ENCODE results near the gene MORN5. TPM values are rescaled to one million over a fixed set of nuclear protein-coding genes. Genes with fewer than 3 reads are reported as not detected.

Gene MORN5
- polyA plus RNA-seq, 3 donors from 2014 or later: not detected

GRCh38 chr9:122213102-122213588 lies 53.4 kb downstream of the MORN5 start:
- Mint-ChIP-seq H3K4me3 (peak overlapping the region; percentile 57 to 71 (median 64)), H3K27ac (no peak overlapping the region), H3K36me3 (no peaks in the 10 kb centered on the region), H3K27me3 (ENCODE audit: low read depth in 3 of 3) (peaks cover 14 to 36% (median 16%) of the 10 kb centered on the region in 3 donors), H3K4me1 (peaks cover 8 to 11% of the 10 kb centered on the region in 2 donors), H3K9me3 (no peaks in the 10 kb centered on the region)
- no peak for DNase-seq

- H3K27me3 Mint-ChIP-seq (ENCODE audit: low read depth in 3 of 3): peaks cover 20 to 39% (median 20%) of the 10 kb centered on the region in 3 donors
- peaks cover 0 to 1% (median 0%) of the 10 kb centered on the region in 6 donors for H3K9me3 Mint-ChIP-seq
- peaks cover 14 to 16% of the 10 kb centered on the region in 2 donors for H3K4me1 Mint-ChIP-seq
- H3K36me3 Mint-ChIP-seq: no peaks in the 10 kb centered on the region
- H3K4me3 Mint-ChIP-seq: peak overlapping the region; percentile 71 to 79 (median 72)
- DNase-seq: peak; percentile 22 to 31 (median 24)
- H3K27ac Mint-ChIP-seq: no peak overlapping the region
Observed at GRCh38 chr9:122213589-122214413, 54.1 kb downstream of the MORN5 start.

- H3K27me3 Mint-ChIP-seq (ENCODE audit: low read depth in 3 of 3): peaks cover 22 to 43% (median 25%) of the 10 kb centered on the region in 3 donors
- H3K4me3 Mint-ChIP-seq: peak overlapping the region; percentile 71 to 79 (median 72)
- DNase-seq: no peak
- no peak overlapping the region for H3K27ac Mint-ChIP-seq
- H3K9me3 Mint-ChIP-seq: peaks cover 0 to 1% (median 0%) of the 10 kb centered on the region in 6 donors
- H3K4me1 Mint-ChIP-seq: peaks cover 17 to 19% of the 10 kb centered on the region in 2 donors
- H3K36me3 Mint-ChIP-seq: no peaks in the 10 kb centered on the region
Observed at GRCh38 chr9:122214507-122214906, 54.8 kb downstream of the MORN5 start.

- no peaks in the 10 kb centered on the region for H3K36me3 Mint-ChIP-seq
- H3K9me3 Mint-ChIP-seq: peaks cover 0 to 1% (median 0%) of the 10 kb centered on the region in 6 donors
- H3K4me3 Mint-ChIP-seq: no peak overlapping the region
- H3K27ac Mint-ChIP-seq: no peak overlapping the region
- peaks cover 19 to 20% of the 10 kb centered on the region in 2 donors for H3K4me1 Mint-ChIP-seq
- peaks cover 26 to 49% (median 30%) of the 10 kb centered on the region in 3 donors for H3K27me3 Mint-ChIP-seq (ENCODE audit: low read depth in 3 of 3)
- no peak for DNase-seq
Observed at GRCh38 chr9:122215663-122216062, 56.0 kb downstream of the MORN5 start.

- Mint-ChIP-seq H3K4me3 (no peak overlapping the region), H3K27me3 (ENCODE audit: low read depth in 3 of 3) (peaks cover 25 to 48% (median 32%) of the 10 kb centered on the region in 3 donors), H3K27ac (no peak overlapping the region), H3K9me3 (peaks cover 0 to 1% (median 0%) of the 10 kb centered on the region in 6 donors), H3K4me1 (peaks cover 19 to 20% of the 10 kb centered on the region in 2 donors), H3K36me3 (no peaks in the 10 kb centered on the region)
- no peak for DNase-seq
Observed at GRCh38 chr9:122216138-122216797, 56.6 kb downstream of the MORN5 start.

- Mint-ChIP-seq H3K4me1 (peaks cover 19 to 20% of the 10 kb centered on the region in 2 donors), H3K4me3 (no peak overlapping the region), H3K27me3 (ENCODE audit: low read depth in 3 of 3) (peaks cover 23 to 50% (median 32%) of the 10 kb centered on the region in 3 donors), H3K36me3 (no peaks in the 10 kb centered on the region), H3K9me3 (peaks cover 0 to 1% (median 0%) of the 10 kb centered on the region in 6 donors), H3K27ac (no peak overlapping the region)
- DNase-seq: no peak
Observed at GRCh38 chr9:122216798-122217418, 57.2 kb downstream of the MORN5 start.

GRCh38 chr9:122217640-122218039 lies 57.9 kb downstream of the MORN5 start:
- Mint-ChIP-seq H3K4me3 (no peak overlapping the region), H3K27me3 (ENCODE audit: low read depth in 3 of 3) (peaks cover 23 to 53% (median 32%) of the 10 kb centered on the region in 3 donors), H3K27ac (no peak overlapping the region), H3K9me3 (peaks cover 0 to 1% (median 0%) of the 10 kb centered on the region in 6 donors), H3K4me1 (peaks cover 19% of the 10 kb centered on the region in 2 donors), H3K36me3 (no peaks in the 10 kb centered on the region)
- no peak for DNase-seq

- peaks cover 13 to 14% of the 10 kb centered on the region in 2 donors for H3K4me1 Mint-ChIP-seq
- peaks cover 21 to 51% (median 31%) of the 10 kb centered on the region in 3 donors for H3K27me3 Mint-ChIP-seq (ENCODE audit: low read depth in 3 of 3)
- H3K9me3 Mint-ChIP-seq: peaks cover 0 to 1% (median 0%) of the 10 kb centered on the region in 6 donors
- no peak for DNase-seq
- H3K4me3 Mint-ChIP-seq: peak overlapping the region in 2 of 5 donors; percentile 2 to 6
- H3K27ac Mint-ChIP-seq: no peak overlapping the region
- H3K36me3 Mint-ChIP-seq: no peaks in the 10 kb centered on the region
Observed at GRCh38 chr9:122218071-122218934, 58.6 kb downstream of the MORN5 start.

- Mint-ChIP-seq H3K36me3 (no peaks in the 10 kb centered on the region), H3K4me1 (peaks cover 12 to 14% of the 10 kb centered on the region in 2 donors), H3K9me3 (peaks cover 0 to 1% (median 0%) of the 10 kb centered on the region in 6 donors), H3K27me3 (ENCODE audit: low read depth in 3 of 3) (peaks cover 20 to 53% (median 33%) of the 10 kb centered on the region in 3 donors), H3K4me3 (peak overlapping the region in 2 of 5 donors; percentile 44 to 57), H3K27ac (no peak overlapping the region)
- DNase-seq: no peak
Observed at GRCh38 chr9:122218935-122219855, 59.5 kb downstream of the MORN5 start.

- DNase-seq: no peak
- peaks cover 0 to 1% (median 0%) of the 10 kb centered on the region in 6 donors for H3K9me3 Mint-ChIP-seq
- H3K27me3 Mint-ChIP-seq (ENCODE audit: low read depth in 3 of 3): peaks cover 22 to 50% (median 33%) of the 10 kb centered on the region in 3 donors
- H3K4me1 Mint-ChIP-seq: peaks cover 8 to 12% of the 10 kb centered on the region in 2 donors
- peak overlapping the region in 1 of 5 donors; percentile 30 for H3K4me3 Mint-ChIP-seq
- H3K36me3 Mint-ChIP-seq: no peaks in the 10 kb centered on the region
- H3K27ac Mint-ChIP-seq: no peak overlapping the region
Observed at GRCh38 chr9:122219856-122220672, 60.4 kb downstream of the MORN5 start.

- peaks cover 21 to 49% (median 33%) of the 10 kb centered on the region in 3 donors for H3K27me3 Mint-ChIP-seq (ENCODE audit: low read depth in 3 of 3)
- no peak for DNase-seq
- H3K4me1 Mint-ChIP-seq: peaks cover 8 to 12% of the 10 kb centered on the region in 2 donors
- peaks cover 0 to 1% (median 0%) of the 10 kb centered on the region in 6 donors for H3K9me3 Mint-ChIP-seq
- no peak overlapping the region for H3K27ac Mint-ChIP-seq
- H3K36me3 Mint-ChIP-seq: no peaks in the 10 kb centered on the region
- H3K4me3 Mint-ChIP-seq: no peak overlapping the region
Observed at GRCh38 chr9:122220673-122221182, 61.0 kb downstream of the MORN5 start.
